Fibroblast of lung (primary cell): ENCODE results near the gene C5orf15. TPM values are rescaled to one million over a fixed set of nuclear protein-coding genes. Genes with fewer than 3 reads are reported as not detected.

Source experiments
- DNase-seq, 2 donors: peaks; one replicate each; pipeline versions ENCODE4 v3.0.0 to v3.0.0-alpha.2; 2010; ENCODE audit warnings: low read depth in 2 of 2
- H2AFZ ChIP-seq: 2 replicates; pipeline ENCODE4 v1.5.1; 2012; ENCODE audit warnings: low read length, control low read depth, inconsistent platforms
- H3K27ac ChIP-seq: 2 replicates; pipeline ENCODE4 v1.5.1; 2011; ENCODE audit warnings: low read length, control low read depth; ENCODE audit not compliant: insufficient read depth
- H3K27me3 ChIP-seq: 2 replicates; pipeline ENCODE4 v1.5.1; 2011; ENCODE audit warnings: mild to moderate bottlenecking, low read length; ENCODE audit not compliant: control insufficient read depth, insufficient read depth
- H3K36me3 ChIP-seq: 2 replicates; pipeline ENCODE4 v1.5.1; 2011; ENCODE audit warnings: low read length; ENCODE audit not compliant: control insufficient read depth, insufficient read depth
- H3K4me1 ChIP-seq: 2 replicates; pipeline ENCODE4 v1.5.1; 2011; ENCODE audit warnings: low read length; ENCODE audit not compliant: control insufficient read depth, insufficient read depth; ENCODE audit errors: extremely low read depth
- H3K4me2 ChIP-seq: 2 replicates; pipeline ENCODE4 v1.5.1; 2011; ENCODE audit warnings: low read length, control low read depth; ENCODE audit not compliant: insufficient read depth; ENCODE audit errors: extremely low read depth
- H3K4me3 ChIP-seq, 4 experiments: fragments of 200-600 bp in 1 of 4; sonication (generic) in 1 of 4; replicated peaks in 1 of 4; 2 replicates each; pipeline ENCODE4 v1.5.1; 2011 to 2016; ENCODE audit warnings: low read length in 4 of 4, low read depth in 3 of 4, mild to moderate bottlenecking in 3 of 4, control low read depth in 2 of 4, inconsistent platforms in 1 of 4, mixed read lengths in 1 of 4; ENCODE audit not compliant: insufficient read depth in 1 of 4; ENCODE audit errors: control extremely low read depth in 1 of 4
- H3K79me2 ChIP-seq: 2 replicates; pipeline ENCODE4 v1.5.1; 2012; ENCODE audit warnings: mild to moderate bottlenecking, low read length, inconsistent platforms; ENCODE audit not compliant: control insufficient read depth, insufficient read depth
- H3K9ac ChIP-seq: 2 replicates; pipeline ENCODE4 v1.5.1; 2011; ENCODE audit warnings: mild to moderate bottlenecking, low read length, control low read depth; ENCODE audit not compliant: insufficient read depth
- H3K9me3 ChIP-seq: 2 replicates; pipeline ENCODE4 v1.5.1; 2012; ENCODE audit warnings: low read depth, low read length; ENCODE audit not compliant: control insufficient read depth, insufficient read depth
- H4K20me1 ChIP-seq: 2 replicates; pipeline ENCODE4 v1.5.1; 2011; ENCODE audit warnings: low read length; ENCODE audit not compliant: control insufficient read depth, insufficient read depth; ENCODE audit errors: extremely low read depth
- CTCF ChIP-seq, 2 donors: IDR thresholded peaks in 1 of 2; conservative IDR thresholded peaks in 1 of 2; 1 replicate in 1 of 2; 2 replicates in 1 of 2; pipeline ENCODE4 v1.5.1; 2011 to 2012; ENCODE audit warnings: low read length in 2 of 2, control low read depth in 1 of 2, inconsistent platforms in 1 of 2, low read depth in 1 of 2, mild to moderate bottlenecking in 1 of 2
- EZH2 ChIP-seq: IDR thresholded peaks from 2 replicates; pipeline ENCODE4 v1.5.1; 2012; ENCODE audit warnings: low read length, control low read depth, mild to moderate bottlenecking; ENCODE audit errors: missing control alignments
- polyA plus RNA-seq, 2 donors: library from polyadenylated mRNA; depleted of rRNA in 1 of 2; stranded (reverse) in 1 of 2; unstranded in 1 of 2; fragments of >200 nt; gene quantifications; 2 replicates each; pipeline ENCODE4 v1.2.1, GENCODE V29; 2011 to 2012; ENCODE audit warnings: missing spikeins in 1 of 2
- total RNA-seq: library from RNA; depleted of rRNA; stranded (reverse); fragments of >200 nt; gene quantifications from 2 replicates; pipeline ENCODE4 v1.2.1, GENCODE V29; 2014

Gene C5orf15
- total and polyA plus RNA-seq, 2 donors (not counting 1 experiment from before 2014, with no cell fraction given): 43.1 to 111 TPM

DNA sequence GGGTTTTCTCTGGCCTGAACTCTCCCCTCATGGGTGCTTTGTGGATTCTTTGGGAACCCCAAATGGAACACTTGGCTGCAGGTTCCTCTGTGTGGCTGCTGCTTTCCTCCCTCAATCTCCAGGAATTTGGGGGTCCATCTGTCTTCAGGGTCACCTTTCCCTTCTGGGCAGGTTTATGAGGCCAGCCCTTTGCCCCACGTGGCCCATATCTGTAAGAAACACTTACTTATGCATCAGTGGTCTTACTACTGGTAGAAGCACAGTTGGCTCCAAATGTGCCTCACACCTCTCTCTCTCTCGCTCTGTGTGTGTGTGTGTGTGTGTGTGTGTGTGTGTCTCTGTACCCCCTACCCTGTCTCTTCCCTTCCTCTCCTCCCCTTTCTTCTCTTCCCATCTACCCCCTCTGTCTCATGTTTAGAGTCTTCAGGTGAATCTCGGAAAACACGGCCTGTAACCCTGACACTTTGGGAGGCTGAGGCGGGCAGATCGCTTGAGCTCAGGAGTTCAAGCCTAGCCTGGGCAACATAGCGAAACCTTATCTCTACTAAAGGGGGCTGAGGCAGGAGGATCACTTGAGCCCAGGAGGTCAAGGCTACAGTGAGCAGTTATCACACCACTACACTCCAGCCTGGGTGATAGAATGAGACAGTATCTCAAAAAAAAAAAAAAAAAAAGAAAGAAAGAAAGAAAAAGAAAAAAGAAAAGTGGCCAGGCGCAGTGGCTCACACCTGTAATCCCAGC, 26.8 kb downstream of the C5orf15 start:
- TF ChIP-seq CTCF (conservative IDR thresholded peaks at IDR 0.05 in 1 of 2, IDR thresholded peaks at IDR 0.05 in 1 of 2; ENCODE audit: low read depth in 1 of 2, low read length in 2 of 2) (no peak), EZH2 (no peak)
- no peak overlapping the region for H2AFZ ChIP-seq
- H3K9me3 ChIP-seq: no peaks in the 10 kb centered on the region
- H3K4me2 ChIP-seq: no peak overlapping the region
- H3K27me3 ChIP-seq: peaks cover 6% of the 10 kb centered on the region
- no peak for DNase-seq
- H3K9ac ChIP-seq: no peak overlapping the region
- H3K36me3 ChIP-seq: no peaks in the 10 kb centered on the region
- no peaks in the 10 kb centered on the region for H3K4me1 ChIP-seq
- no peak overlapping the region for H3K4me3 ChIP-seq
- no peaks in the 10 kb centered on the region for H4K20me1 ChIP-seq
- no peaks in the 10 kb centered on the region for H3K79me2 ChIP-seq
- H3K27ac ChIP-seq: no peak overlapping the region

- Histone ChIP-seq H3K4me1 (no peaks in the 10 kb centered on the region), H3K9me3 (no peaks in the 10 kb centered on the region), H3K27me3 (peaks cover 4% of the 10 kb centered on the region), H4K20me1 (no peaks in the 10 kb centered on the region), H3K79me2 (no peaks in the 10 kb centered on the region), H2AFZ (no peak overlapping the region), H3K4me3 (no peak overlapping the region), H3K4me2 (no peak overlapping the region), H3K27ac (no peak overlapping the region), H3K36me3 (no peaks in the 10 kb centered on the region), H3K9ac (no peak overlapping the region)
- no peak for TF ChIP-seq CTCF (conservative IDR thresholded peaks at IDR 0.05 in 1 of 2, IDR thresholded peaks at IDR 0.05 in 1 of 2; ENCODE audit: low read depth in 1 of 2, low read length in 2 of 2)
- TF ChIP-seq EZH2: no peak
- no peak for DNase-seq
Observed at GRCh38 chr5:133939668-133940067, 28.8 kb downstream of the C5orf15 start.

- DNase-seq: peak in 1 of 2 donors; percentile 27
- Histone ChIP-seq H3K27ac (no peak overlapping the region), H2AFZ (no peak overlapping the region), H3K36me3 (no peaks in the 10 kb centered on the region), H3K9ac (no peak overlapping the region), H3K4me3 (no peak overlapping the region), H3K79me2 (no peaks in the 10 kb centered on the region), H3K4me1 (no peaks in the 10 kb centered on the region), H4K20me1 (no peaks in the 10 kb centered on the region), H3K27me3 (peaks cover 7% of the 10 kb centered on the region), H3K9me3 (no peaks in the 10 kb centered on the region), H3K4me2 (no peak overlapping the region)
- TF ChIP-seq EZH2 (no peak), CTCF (conservative IDR thresholded peaks at IDR 0.05 in 1 of 2, IDR thresholded peaks at IDR 0.05 in 1 of 2; ENCODE audit: low read depth in 1 of 2, low read length in 2 of 2) (no peak)
Observed at GRCh38 chr5:133938929-133939328, 29.5 kb downstream of the C5orf15 start.
